ENCODE measurements around the gene SYNE1.

GRCh38 chr6:152119831-152120230, 517.3 kb downstream of the SYNE1 start:
- TF ChIP-seq, protein P1, sequence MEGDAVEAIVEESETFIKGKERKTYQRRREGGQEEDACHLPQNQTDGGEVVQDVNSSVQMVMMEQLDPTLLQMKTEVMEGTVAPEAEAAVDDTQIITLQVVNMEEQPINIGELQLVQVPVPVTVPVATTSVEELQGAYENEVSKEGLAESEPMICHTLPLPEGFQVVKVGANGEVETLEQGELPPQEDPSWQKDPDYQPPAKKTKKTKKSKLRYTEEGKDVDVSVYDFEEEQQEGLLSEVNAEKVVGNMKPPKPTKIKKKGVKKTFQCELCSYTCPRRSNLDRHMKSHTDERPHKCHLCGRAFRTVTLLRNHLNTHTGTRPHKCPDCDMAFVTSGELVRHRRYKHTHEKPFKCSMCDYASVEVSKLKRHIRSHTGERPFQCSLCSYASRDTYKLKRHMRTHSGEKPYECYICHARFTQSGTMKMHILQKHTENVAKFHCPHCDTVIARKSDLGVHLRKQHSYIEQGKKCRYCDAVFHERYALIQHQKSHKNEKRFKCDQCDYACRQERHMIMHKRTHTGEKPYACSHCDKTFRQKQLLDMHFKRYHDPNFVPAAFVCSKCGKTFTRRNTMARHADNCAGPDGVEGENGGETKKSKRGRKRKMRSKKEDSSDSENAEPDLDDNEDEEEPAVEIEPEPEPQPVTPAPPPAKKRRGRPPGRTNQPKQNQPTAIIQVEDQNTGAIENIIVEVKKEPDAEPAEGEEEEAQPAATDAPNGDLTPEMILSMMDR (IDR thresholded peaks at IDR 0.05 in 8 of 11, conservative IDR thresholded peaks at IDR 0.05 in 3 of 11) = no peak
- TF ChIP-seq POLR2AphosphoS5 (IDR thresholded peaks at IDR 0.05) (no peak), POLR2A (IDR thresholded peaks at IDR 0.05) (no peak)
